HG03378 (cell line): ENCODE measurements around the gene SPTB.

Experiments used
- ATAC-seq: cut with Tn5 transposase; IDR thresholded peaks from one replicate; pipeline ENCODE4 v1.9.1; 2021; ENCODE audit warnings: mild to moderate bottlenecking, moderate library complexity; ENCODE audit not compliant: unreplicated experiment

SPTB gene

GRCh38 chr14:64855721-64856528 lies 23.8 kb downstream of the SPTB start:
- no peak for ATAC-seq

- no peak for ATAC-seq
These were observed 29.2 kb downstream of the SPTB start for GRCh38 chr14:64850369-64851137.

- ATAC-seq, result no peak
These were observed 29.8 kb downstream of the SPTB start for GRCh38 chr14:64849940-64850339.

GRCh38 chr14:64848239-64848638 lies 31.5 kb downstream of the SPTB start:
- ATAC-seq, result no peak

- no peak for ATAC-seq
These were observed 33.4 kb downstream of the SPTB start for GRCh38 chr14:64846319-64846718.

- ATAC-seq, result no peak
These were observed 33.8 kb downstream of the SPTB start for GRCh38 chr14:64845878-64846277.

- ATAC-seq, result no peak
These were observed 34.7 kb downstream of the SPTB start for GRCh38 chr14:64844969-64845536.

GRCh38 chr14:64844272-64844671 lies 35.4 kb downstream of the SPTB start:
- peak; percentile 64 for ATAC-seq

GRCh38 chr14:64843548-64843947 lies 36.2 kb downstream of the SPTB start:
- ATAC-seq, result no peak

GRCh38 chr14:64841772-64842750 lies 37.6 kb downstream of the SPTB start:
- no peak for ATAC-seq

- no peak for ATAC-seq
These were observed 38.5 kb downstream of the SPTB start for GRCh38 chr14:64841121-64841651.

- ATAC-seq, result no peak
These were observed 41.1 kb downstream of the SPTB start for GRCh38 chr14:64838656-64839055.

- ATAC-seq, result no peak
These were observed 44.3 kb downstream of the SPTB start for GRCh38 chr14:64835431-64835830.

GRCh38 chr14:64834965-64835364 lies 44.7 kb downstream of the SPTB start:
- no peak for ATAC-seq

- no peak for ATAC-seq
These were observed 48.3 kb downstream of the SPTB start for GRCh38 chr14:64831419-64831818.

GRCh38 chr14:64830961-64831360 lies 48.7 kb downstream of the SPTB start:
- no peak for ATAC-seq

GRCh38 chr14:64828071-64828470 lies 51.6 kb downstream of the SPTB start:
- no peak for ATAC-seq

GRCh38 chr14:64826845-64827244 lies 52.9 kb downstream of the SPTB start:
- no peak for ATAC-seq

GRCh38 chr14:64826333-64826732 lies 53.4 kb downstream of the SPTB start:
- no peak for ATAC-seq

GRCh38 chr14:64825509-64825908 lies 54.2 kb downstream of the SPTB start:
- no peak for ATAC-seq
